Uterus (tissue), 4 donors: ENCODE data around the gene BMAL2. TPM values are rescaled to one million over a fixed set of nuclear protein-coding genes. Genes with fewer than 3 reads are reported as not detected.

ENCODE experiments used
- DNase-seq, 2 donors: peaks; one replicate each; pipeline ENCODE4 v3.0.0-alpha.2; 2019 to 2020
- H3K27ac ChIP-seq, 2 donors: fragments of 200-600 bp; sonication (generic); 1 replicate in 1 of 2; 2 replicates in 1 of 2; pipeline ENCODE4 v1.5.1; 2016 to 2018
- H3K27me3 ChIP-seq, 2 donors: fragments of 200-600 bp; sonication (generic); one replicate each; pipeline ENCODE4 v1.5.1; 2018 to 2019; ENCODE audit warnings: control low read depth in 1 of 2
- H3K36me3 ChIP-seq, 2 donors: fragments of 200-600 bp; sonication (generic); one replicate each; pipeline ENCODE4 v1.5.1; 2019; ENCODE audit warnings: control low read depth in 1 of 2
- H3K4me1 ChIP-seq, 2 donors: fragments of 200-600 bp; sonication (generic); one replicate each; pipeline ENCODE4 v1.5.1; 2018 to 2019; ENCODE audit warnings: control low read depth in 1 of 2
- H3K4me3 ChIP-seq, 2 donors: fragments of 200-600 bp; sonication (generic); 1 replicate in 1 of 2; 2 replicates in 1 of 2; pipeline ENCODE4 v1.5.1; 2018 to 2019; ENCODE audit warnings: mild to moderate bottlenecking in 1 of 2
- H3K9me3 ChIP-seq, 2 donors: fragments of 200-600 bp; sonication (generic); one replicate each; pipeline ENCODE4 v1.5.1; 2019; ENCODE audit warnings: control low read depth in 1 of 2
- CTCF ChIP-seq, 4 experiments: fragments of 200-600 bp in 2 of 4; fragments of 450-650 bp in 2 of 4; sonication (generic) in 2 of 4; IDR thresholded peaks; one replicate each; pipeline ENCODE4 v1.5.1; 2016 to 2019; ENCODE audit warnings: antibody characterized with exemption in 4 of 4, mild to moderate bottlenecking in 2 of 4, moderate library complexity in 1 of 4
- POLR2A ChIP-seq, 2 donors: fragments of 450-650 bp; IDR thresholded peaks; one replicate each; pipeline ENCODE4 v1.6.1; 2016; ENCODE audit warnings: antibody characterized with exemption in 2 of 2, mild to moderate bottlenecking in 1 of 2, moderate library complexity in 1 of 2
- intact Hi-C: fragments of 100-400 bp; cut with DNase I; formaldehyde crosslinking; loops from one replicate; pipeline ENCODE4 v1.15.1; 2023; ENCODE audit warnings: low total_unique reads
- total RNA-seq, 4 donors: library from RNA; depleted of rRNA in 3 of 4; stranded (reverse); fragments of >200 nt in 3 of 4; gene quantifications; one replicate each; pipeline versions ENCODE4 v1.1.0 to v1.2.4, GENCODE V29; 2014 to 2023
- donor health status: DM: yes; HTN: yes; CAD: no.

BMAL2 gene
- total RNA-seq, 4 donors from 2014 or later = under 0.01 to 6.3 (median 1.5) TPM

- no peaks in the 10 kb centered on the region for H3K4me1 ChIP-seq
- no peak for DNase-seq
- H3K27me3 ChIP-seq = no peaks in the 10 kb centered on the region
- H3K9me3 ChIP-seq = no peaks in the 10 kb centered on the region
- no peaks in the 10 kb centered on the region for H3K36me3 ChIP-seq
- H3K27ac ChIP-seq = no peak overlapping the region
- intact Hi-C loops = no loop called here
- H3K4me3 ChIP-seq = no peak overlapping the region
- TF ChIP-seq CTCF (IDR thresholded peaks at IDR 0.05) = no peak
- TF ChIP-seq POLR2A (IDR thresholded peaks at IDR 0.05) = no peak
Measured at GRCh38 chr12:27296674-27297073, 36.0 kb upstream of the BMAL2 start.

DNA sequence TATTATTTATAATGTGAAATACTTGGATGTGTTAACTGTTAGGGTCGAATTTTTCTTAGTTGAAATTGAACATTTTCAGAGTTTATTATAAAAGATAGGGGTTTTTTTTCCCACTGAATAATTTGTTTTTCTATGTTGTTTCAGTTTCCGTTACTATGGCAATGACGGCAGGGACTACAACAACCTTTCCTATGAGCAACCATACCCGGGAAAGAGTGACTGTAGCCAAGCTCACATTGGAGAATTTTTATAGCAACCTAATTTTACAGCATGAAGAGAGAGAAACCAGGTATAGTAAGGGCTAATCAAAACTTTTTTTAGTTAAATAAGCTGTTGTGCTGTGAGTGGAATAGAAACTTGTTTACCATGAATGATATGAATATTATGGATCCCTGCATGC is 35.1 kb upstream of the BMAL2 start:
- Histone ChIP-seq H3K27ac (no peak overlapping the region), H3K36me3 (no peaks in the 10 kb centered on the region), H3K27me3 (no peaks in the 10 kb centered on the region), H3K4me3 (no peak overlapping the region), H3K4me1 (no peaks in the 10 kb centered on the region), H3K9me3 (no peaks in the 10 kb centered on the region)
- no peak for DNase-seq
- TF ChIP-seq CTCF (IDR thresholded peaks at IDR 0.05) = no peak
- TF ChIP-seq POLR2A (IDR thresholded peaks at IDR 0.05) = no peak
- intact Hi-C loops = no loop called here

DNA sequence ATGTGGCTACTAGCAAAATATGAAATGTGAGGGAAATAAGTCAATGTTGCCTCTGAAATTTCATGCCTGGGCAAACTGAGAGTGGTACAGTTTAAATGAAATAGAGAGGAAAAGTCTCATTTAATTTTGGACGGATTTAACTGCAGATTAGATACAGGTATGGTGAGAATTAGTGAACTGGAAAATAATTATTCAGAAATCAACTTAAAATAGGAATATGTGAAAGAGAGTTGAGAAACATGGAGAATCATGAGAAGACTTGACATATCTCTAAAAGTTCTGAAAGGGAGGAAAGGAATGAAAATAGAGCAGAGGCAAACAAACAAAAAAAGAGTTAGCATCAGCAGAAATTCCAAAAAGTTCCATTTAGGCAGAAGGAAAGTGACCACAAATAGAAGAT is 33.5 kb upstream of the BMAL2 start:
- no peak for DNase-seq
- no peaks in the 10 kb centered on the region for H3K9me3 ChIP-seq
- H3K27ac ChIP-seq = peak overlapping the region in 1 of 2 donors; percentile 8
- H3K36me3 ChIP-seq = no peaks in the 10 kb centered on the region
- H3K27me3 ChIP-seq = no peaks in the 10 kb centered on the region
- no peak for TF ChIP-seq CTCF (IDR thresholded peaks at IDR 0.05)
- TF ChIP-seq POLR2A (IDR thresholded peaks at IDR 0.05) = no peak
- no peaks in the 10 kb centered on the region for H3K4me1 ChIP-seq
- H3K4me3 ChIP-seq = no peak overlapping the region
- intact Hi-C loops = no loop called here

GRCh38 chr12:27300226-27300625 is 32.4 kb upstream of the BMAL2 start:
- DNase-seq = no peak
- Histone ChIP-seq H3K36me3 (no peaks in the 10 kb centered on the region), H3K27ac (peak overlapping the region in 1 of 2 donors; percentile 8), H3K9me3 (no peaks in the 10 kb centered on the region), H3K4me3 (no peak overlapping the region), H3K4me1 (no peaks in the 10 kb centered on the region), H3K27me3 (no peaks in the 10 kb centered on the region)
- no peak for TF ChIP-seq POLR2A (IDR thresholded peaks at IDR 0.05)
- TF ChIP-seq CTCF (IDR thresholded peaks at IDR 0.05) = no peak
- intact Hi-C loops = loop anchor here (10.0 kb wide), 1 partner anchor 155 kb away; no protein-coding TSS in a partner anchor

DNA sequence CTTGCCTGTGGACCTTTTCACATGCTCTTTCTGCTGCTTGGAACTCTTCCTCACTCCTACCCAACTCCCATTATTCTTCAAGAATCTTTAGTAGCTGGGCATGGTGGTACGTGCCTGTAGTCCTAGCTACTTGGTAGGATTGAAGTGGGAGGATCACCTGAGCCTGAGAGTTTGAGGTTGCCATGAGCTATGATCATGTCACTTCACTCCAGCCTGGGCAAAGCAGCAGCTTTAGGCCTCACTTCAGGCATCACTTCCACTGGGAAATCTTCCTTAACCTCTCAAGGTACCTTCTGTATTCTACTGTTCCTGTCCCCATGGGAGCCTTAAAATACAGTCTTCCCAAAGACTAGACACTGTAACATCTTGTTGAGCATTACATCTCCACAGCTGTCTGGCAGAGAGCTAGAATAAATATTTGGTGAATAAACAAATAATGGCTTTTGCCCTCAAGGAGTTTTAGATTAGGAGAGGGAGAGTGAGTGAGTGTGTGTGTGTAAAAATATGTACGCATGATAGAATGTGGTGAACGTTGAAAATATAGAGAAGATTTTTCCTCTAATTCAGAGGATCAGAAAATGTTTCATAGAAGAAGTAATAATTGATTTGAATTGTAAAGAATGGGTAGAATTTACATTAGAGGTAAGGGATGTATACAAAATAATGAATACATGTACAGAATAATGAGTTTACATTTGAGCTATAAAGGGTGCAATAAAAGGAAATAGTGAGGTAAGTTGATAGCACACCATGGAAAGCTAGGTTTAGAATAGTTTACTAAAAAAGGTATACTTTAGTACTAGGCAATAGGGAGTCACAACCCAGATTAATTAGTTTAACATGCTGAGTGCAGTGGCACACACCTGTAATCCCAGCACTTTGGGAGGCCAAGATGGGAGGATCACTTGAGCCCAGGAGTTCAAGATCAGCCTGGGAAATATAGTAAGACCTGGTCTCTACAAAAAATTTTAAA is 29.2 kb upstream of the BMAL2 start:
- TF ChIP-seq CTCF (IDR thresholded peaks at IDR 0.05) (no peak), POLR2A (IDR thresholded peaks at IDR 0.05) (no peak)
- Histone ChIP-seq H3K9me3 (no peaks in the 10 kb centered on the region), H3K36me3 (no peaks in the 10 kb centered on the region), H3K27ac (peak overlapping the region in 1 of 2 donors; percentile 32), H3K27me3 (no peaks in the 10 kb centered on the region), H3K4me3 (no peak overlapping the region), H3K4me1 (no peaks in the 10 kb centered on the region)
- intact Hi-C loops = loop anchor here (10.0 kb wide), 1 partner anchor 159 kb away; no protein-coding TSS in a partner anchor
- DNase-seq = no peak
